Ramos (cell line): ENCODE results near the gene MAPK8IP3.

ENCODE experiments used
- in situ Hi-C: fragments of 300-500 bp; cut with MboI; formaldehyde crosslinking; loops from one replicate; pipeline ENCODE4 v1.14.3; 2022; ENCODE audit warnings: low sequenced_read_pairs; ENCODE audit not compliant: unreplicated experiment

The MAPK8IP3 gene

GRCh38 chr16:1770328-1771187 lies 64.6 kb downstream of the MAPK8IP3 start:
- in situ Hi-C loops: no loop called here

- in situ Hi-C loops: no loop called here
Measured at GRCh38 chr16:1771188-1771863, 65.3 kb downstream of the MAPK8IP3 start, which contains the start of gene NME3. TSS of gene NME3 (minus strand) at chr16:1771543. CDS start at chr16:1771534, 9 bp downstream.

DNA sequence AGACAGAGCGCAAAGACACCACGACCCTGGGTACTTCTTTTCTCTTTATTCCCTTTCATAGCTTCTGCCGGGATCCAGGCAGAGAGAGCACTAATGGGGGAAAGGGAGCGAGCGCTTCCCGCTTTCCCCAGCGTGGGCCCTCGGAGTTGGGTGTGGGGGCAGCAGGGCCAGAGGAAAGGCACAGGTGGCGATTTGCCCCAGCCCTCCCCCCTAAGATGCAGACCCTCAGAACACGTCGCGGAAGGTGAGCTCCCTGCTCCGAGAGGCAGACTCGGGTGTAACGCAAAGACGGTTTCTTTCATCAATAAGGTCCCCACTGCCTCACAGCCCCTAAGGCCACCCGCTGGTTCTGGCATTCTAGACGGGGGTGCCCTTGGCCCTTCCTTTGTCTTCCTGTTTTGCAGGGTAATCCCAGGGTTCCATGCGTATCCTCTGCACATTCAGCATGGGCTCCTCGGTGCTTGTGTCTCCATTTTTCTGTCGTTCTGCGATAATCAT lies 65.9 kb downstream of the MAPK8IP3 start:
- in situ Hi-C loops: no loop called here

- in situ Hi-C loops: no loop called here
Measured at GRCh38 chr16:1772362-1772907, 66.4 kb downstream of the MAPK8IP3 start, which contains the start of gene EME2. TSS of gene EME2 (plus strand) at chr16:1772810. CDS start at chr16:1773228, 418 bp downstream.

DNA sequence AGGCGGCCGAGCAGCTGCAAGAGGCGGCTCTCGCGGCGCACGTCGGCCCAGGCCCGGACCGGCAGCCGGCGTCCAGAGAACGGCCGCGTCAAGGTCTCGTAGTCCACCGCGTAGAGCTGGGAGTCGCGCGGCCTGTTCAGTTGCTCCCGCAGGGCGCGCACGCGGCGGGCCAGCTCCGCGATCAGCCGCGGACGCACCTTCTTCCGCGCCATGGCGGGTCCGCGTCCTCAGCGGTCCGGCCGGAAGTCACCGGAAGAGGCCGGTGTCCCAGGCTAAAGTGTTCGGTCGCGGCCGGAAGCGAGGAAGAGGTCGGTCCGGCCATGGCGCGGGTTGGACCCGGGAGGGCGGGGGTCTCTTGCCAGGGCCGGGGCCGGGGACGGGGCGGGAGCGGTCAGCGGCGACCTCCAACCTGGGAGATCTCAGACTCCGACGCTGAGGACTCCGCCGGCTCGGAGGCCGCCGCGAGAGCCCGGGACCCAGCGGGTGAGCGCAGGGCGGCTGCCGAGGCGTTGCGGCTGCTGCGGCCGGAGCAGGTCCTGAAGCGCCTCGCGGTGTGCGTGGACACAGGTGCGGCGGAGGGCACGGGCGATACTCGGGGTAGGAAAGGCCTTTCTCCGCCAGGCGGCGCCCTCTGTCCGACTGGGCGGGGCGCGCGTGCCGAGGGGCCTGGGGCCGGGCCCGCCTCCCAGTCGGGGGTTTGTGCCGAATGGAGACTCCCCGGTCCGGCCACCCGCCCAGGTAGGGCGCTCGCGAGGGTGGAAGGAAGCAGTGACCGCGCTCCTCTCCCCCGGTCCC lies 67.1 kb downstream of the MAPK8IP3 start, which contains the start of gene MRPS34:
TSS of gene MRPS34 (minus strand) at position 227 of the 795 bp plus-strand sequence. CDS start at position 212, 15 bp downstream.
- in situ Hi-C loops: no loop called here

GRCh38 chr16:1773703-1774447 lies 67.9 kb downstream of the MAPK8IP3 start:
- in situ Hi-C loops: no loop called here

DNA sequence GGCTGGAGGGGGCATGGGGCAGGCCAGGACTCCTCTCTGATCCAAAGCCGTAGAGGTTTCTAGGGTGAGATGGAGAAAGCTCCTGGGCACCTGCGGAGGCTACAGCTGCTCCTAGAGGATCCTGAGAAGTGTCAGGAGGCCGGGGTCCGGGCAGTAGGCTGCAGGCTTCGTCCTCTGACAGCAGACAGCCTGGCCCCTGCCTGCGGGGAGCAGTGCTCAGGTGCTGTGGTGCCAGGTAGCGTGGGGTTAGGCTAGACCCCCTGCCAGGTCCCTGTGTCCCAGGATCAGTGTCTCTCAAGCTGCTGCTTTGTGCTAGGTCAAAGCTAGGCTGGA lies 68.4 kb downstream of the MAPK8IP3 start:
- in situ Hi-C loops: no loop called here

DNA sequence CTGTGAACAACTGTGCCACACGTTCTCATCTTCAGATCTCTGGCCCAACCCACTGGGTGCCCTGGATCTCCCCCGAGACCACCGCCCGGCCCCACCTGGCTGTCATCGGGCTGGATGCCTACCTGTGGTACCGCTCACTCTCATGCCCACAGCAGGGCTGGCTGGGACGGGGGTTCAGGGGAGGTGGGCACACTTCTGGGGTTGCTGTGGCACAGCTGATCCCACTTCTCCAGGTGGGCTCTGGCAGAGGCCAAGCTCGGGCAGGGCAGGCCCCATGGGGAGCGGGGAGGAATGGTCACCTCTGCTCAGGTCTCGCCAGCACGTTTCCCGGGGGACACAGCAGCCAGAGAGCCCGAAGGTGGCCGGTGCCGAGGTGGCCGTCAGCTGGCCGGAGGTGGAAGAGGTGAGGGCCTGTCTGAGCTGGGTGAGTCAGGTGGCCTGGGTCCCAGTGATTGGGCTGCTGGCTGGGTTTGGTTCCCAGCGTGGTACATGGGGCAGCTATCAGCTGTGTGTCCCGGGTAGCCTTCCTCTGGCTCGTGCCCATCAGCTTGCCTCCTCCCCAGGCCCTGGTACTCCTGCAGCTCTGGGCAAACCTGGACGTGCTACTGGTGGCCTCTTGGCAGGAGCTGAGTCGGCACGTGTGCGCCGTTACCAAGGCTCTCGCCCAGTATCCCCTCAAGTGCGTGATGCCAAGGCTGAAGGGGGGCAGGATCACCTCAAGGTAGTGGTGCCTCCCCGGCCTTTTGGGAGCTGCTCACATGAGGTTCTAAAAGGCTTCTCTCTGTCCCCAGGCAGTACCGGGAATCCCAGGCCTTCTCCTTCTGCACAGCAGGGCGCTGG lies 69.2 kb downstream of the MAPK8IP3 start:
- in situ Hi-C loops: no loop called here

DNA sequence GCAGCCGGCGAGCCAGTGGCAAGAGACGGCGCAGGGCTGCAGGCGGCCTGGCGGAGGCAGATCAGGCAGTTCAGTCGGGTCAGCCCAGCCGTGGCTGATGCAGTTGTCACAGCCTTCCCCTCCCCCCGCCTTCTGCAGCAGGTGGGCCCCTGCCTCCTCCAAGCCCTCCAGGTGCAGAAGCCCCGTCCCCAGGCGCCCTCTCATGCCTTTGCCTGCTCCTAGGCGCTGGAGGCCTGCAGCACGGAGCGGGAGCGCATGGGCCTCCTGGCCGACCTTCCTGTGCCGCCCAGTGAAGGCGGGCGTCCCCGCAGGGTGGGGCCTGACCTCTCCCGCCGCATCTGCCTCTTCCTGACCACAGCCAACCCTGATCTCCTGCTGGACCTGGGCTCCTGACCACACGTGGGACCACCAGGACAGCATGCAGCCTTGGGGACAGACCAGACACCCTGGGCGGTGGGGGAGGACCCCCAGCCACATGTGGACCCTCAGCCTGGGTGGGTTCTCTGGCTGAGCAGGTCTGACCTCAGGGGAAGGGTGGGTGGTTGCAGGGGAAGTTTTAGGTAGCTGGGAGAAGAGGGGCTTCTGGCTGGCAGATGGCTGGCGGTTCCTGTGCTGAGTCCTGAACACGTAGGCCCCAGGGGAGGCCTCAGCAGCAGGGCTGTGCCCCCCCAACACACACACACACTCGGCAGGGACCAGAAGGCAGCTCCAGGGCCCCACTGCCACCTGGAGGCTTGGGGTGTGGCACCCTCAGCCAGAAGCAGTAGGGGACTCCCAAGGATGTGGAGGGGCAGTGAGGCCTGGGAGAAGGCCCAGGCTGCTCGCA lies 70.1 kb downstream of the MAPK8IP3 start:
- in situ Hi-C loops: no loop called here

GRCh38 chr16:1776672-1776955 lies 70.6 kb downstream of the MAPK8IP3 start:
- in situ Hi-C loops: no loop called here

DNA sequence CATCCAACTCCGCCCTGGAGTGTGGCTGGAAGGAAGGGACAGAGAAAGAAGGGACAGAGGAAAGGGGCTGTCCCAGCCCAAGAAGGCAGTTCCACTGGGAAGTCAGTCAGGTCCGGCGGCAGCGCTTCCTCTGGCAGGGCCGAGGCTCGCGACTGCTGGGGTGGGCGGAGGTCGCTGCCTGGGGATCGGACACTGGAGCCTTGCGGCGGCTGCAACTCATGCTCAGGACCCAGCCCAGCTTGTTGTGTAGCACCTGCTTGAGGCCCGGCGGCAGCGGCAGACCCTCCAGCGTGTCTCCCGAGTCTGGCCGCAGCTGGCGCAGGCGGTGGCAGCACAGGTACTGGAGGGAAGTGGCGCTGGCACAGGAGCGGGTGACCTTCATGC lies 71.0 kb downstream of the MAPK8IP3 start:
- in situ Hi-C loops: no loop called here

- in situ Hi-C loops: no loop called here
Measured at GRCh38 chr16:1777375-1778199, 71.6 kb downstream of the MAPK8IP3 start.

DNA sequence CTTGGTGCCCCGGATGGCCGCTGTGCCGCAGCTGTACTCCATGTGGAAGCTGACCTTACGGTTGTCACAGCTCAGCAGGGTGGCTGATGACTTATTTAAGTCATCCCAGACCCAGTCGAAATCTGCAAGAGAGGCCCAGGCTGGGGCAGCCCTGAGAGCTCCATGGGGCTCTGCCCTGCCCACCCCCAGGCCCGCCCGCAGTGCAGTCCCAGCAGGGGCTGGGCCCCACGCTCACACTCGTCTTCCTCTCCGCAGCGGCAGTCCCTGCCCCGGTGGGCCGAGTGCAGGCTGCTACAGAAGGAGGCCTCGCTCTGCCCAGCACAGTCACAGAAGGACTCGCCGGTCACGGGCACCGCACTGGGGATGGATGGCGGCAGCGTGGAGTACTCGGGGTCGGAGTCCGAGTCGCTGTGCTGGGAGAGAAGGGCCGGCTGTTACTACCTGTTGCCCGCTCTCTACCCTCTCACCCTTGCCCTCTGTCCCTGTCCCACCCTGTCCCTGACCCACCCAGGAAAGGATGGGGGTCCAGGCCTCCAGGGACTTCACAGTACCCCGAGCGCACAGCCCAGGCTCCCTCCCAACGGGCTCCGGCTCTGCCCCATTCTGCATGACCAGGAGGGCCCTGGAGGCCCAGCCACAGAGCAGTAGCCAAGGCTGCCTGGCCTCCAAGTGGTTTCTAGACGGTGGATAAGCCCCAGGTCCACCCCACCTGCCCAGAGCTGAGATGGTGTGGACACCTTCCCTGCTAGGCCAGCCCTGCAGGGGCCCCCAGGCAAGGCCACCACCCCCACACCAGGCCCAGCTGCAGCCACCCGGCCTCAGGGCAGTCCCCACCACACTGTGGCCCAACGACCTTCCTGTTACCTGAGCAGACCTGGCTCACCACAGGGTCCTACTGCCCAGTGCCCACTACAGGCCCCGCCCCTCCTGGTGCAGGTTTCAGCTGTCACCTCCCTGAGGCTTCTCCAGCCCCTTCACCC lies 72.5 kb downstream of the MAPK8IP3 start:
- in situ Hi-C loops: no loop called here

DNA sequence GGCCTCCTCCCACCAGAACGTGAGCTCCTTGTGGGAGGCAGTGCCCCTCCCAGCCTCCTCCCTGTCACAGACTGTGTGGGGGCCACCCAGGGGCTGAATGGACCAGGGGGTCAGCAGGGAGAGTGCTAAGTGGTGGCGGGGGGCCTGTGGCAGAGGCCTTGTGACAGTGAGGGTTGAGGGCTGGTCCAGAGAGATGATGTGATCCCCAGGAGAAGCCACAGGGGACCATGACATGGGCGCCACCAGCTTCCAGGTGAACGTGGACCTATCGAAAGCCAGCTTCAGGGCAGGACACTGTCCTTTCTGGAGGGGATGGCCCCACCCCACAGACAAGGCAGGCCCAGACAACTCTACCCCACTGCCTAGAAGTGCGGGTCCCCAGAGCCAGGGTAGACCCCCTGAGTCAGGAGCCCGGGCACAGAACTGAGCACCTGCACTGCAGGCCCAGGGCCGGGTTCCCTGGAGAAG lies 73.3 kb downstream of the MAPK8IP3 start:
- in situ Hi-C loops: no loop called here

DNA sequence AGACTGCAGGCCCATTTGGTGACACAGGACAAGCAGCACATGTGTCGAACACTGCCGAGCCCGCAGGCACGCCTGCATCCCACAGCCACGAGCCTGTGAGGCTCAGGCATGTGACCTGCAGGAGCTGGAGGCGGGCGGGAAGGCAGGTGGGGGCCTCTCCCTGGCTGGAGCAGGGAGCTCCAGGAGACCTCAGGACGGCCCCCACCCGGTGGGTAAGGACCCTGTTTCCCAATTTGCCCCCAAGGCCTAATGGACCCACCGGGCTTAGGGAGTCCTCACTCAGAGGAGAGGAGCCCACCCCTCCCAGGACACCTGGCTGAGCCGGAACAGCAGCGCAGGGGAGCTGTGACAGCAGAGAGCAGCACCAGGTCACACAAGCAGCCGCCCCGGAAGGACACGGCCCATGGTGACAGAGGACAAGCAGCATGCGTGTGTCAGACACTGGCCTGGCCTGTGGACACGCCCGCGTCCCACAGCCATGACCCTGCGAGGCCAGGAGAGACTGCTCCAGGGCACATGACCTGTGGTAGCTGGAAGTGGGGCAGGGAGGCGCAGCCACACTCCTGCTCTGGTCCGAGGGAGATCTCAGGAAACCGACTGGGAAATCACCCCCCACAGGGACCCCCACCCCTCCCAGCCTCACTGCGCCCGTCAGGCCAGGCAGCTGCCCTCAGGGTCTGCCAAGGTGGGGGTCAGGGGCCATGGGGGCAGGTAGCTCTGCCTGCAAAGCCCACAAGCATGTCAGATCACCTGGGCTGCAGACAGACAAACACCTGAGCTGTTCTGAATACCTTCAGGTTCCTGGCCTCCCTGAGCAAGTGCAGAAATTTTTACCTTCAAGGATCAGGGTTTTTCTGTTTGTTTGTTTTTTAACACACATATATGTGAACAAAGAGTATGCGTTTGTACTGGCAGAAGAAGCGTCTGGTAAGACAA lies 74.0 kb downstream of the MAPK8IP3 start:
- in situ Hi-C loops: no loop called here
